Measurements from ENCODE around the gene TIGD6.
"Not testable (repeated sequence)": the region's sequence is repeated elsewhere in the genome, so short reads cannot be mapped to it uniquely, and the experiment has no call there.

The TIGD6 gene

DNA sequence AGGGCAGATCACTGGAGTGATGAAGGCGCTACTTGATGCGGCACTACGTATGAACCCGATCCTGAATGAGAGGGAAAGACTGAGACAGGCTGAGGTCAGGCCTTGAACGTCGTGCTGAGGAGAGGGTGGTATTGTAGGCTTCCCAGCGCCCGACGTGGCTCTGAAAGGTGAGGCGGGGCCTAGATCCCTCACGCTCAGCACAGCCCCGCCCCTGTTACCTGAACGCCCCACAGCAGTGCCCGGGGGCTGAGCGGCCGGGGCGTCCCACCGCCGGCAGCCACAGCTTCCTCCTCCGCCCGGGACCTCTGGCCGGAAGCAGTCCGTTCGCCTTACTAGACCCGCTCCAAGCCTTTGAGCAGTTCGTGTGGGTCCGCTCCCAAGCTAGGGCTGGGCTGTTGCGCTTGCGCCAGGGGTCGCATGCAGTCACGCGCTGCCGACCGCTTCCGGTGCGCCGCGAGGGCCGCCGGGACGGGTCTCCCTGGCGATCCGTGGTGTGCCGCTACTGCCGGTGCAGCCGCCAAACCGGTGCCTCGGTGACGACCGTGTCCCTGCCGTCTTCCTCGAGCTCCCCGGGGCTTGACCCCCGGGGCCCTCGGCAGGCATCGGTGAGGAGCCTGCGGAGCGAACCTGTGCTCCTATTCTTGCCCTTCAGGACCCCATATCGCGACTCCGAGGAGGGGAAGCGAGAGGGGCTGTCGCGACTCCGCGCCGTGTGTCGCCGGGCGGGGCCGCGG, at the start of gene TIGD6, which contains the start of gene HMGXB3:
Gene TIGD6, minus strand, starts transcription at position 399 of the 734 bp plus-strand sequence. CDS start 4,306 bp downstream, outside the sequence.
Gene HMGXB3, plus strand, starts transcription at position 484 of the 734 bp plus-strand sequence. CDS start 4,114 bp downstream, outside the sequence.
- peak; percentile 95 for DNase-seq (ENCODE audit: insufficient read length, low spot score)
- FAIRE-seq: peak; percentile 85

DNA sequence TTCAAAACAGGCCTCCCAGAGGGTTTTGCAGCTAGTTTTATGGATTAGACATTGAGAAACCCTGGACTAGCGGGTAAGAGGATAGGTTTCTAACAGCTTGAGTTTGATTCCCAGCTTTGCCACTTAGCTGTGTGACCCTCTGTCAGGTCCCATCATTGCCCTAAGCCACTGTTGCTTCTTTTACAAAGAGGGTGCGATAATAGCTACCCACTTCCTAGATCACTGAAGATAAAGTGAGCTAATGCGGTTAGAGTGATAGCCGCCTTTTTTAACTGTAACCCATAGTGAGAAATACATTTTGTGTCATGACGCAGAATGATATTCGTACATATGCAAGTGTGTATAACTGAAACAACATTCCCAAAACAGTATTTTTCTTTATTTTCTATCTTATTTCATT, 45.6 kb upstream of the TIGD6 start:
- DNase-seq (ENCODE audit: insufficient read length, low spot score): no peak
- no peak for FAIRE-seq

GRCh38 chr5:150045549-150045948, 45.1 kb upstream of the TIGD6 start:
- no peak for FAIRE-seq
- no peak for DNase-seq (ENCODE audit: insufficient read length, low spot score)

DNA sequence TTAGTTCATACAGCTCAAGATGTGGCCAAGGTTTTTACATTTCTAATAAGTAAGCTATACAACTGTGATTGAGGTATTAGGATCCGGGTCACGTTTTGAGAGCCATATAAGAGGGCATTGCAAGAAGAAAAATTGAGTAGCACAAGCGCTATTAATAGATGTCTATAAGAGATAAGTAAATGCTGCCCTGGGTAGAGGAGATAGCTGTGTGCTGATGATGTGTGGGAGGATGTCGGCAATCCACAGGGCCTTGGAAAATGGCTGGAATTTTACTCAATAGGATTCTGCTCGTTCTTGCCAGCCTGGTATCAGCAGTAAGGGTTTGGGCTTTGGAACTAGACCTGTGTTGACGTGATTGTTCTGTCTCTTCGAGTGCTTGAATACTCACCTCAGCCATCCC, 44.3 kb upstream of the TIGD6 start:
- DNase-seq (ENCODE audit: insufficient read length, low spot score): no peak
- FAIRE-seq: no peak

DNA sequence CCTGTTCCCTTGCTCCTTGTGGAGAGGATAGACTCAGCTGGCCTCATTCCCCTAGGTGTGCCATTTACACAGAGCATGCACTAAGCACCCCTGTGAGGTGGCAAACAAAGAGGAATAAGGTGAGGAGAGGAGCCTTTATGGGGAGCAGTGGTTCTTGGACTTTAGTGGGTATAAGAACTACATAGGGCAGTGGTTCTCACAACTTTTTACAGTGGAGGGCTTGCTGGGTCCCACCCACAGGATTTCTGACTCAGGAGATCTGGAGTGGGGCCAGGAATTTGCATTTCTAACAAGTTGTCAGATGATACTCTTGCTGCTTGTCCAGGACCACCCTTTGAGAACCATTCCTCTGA, 43.9 kb upstream of the TIGD6 start:
- DNase-seq (ENCODE audit: insufficient read length, low spot score) (no peak), FAIRE-seq (peak; percentile 23)

DNA sequence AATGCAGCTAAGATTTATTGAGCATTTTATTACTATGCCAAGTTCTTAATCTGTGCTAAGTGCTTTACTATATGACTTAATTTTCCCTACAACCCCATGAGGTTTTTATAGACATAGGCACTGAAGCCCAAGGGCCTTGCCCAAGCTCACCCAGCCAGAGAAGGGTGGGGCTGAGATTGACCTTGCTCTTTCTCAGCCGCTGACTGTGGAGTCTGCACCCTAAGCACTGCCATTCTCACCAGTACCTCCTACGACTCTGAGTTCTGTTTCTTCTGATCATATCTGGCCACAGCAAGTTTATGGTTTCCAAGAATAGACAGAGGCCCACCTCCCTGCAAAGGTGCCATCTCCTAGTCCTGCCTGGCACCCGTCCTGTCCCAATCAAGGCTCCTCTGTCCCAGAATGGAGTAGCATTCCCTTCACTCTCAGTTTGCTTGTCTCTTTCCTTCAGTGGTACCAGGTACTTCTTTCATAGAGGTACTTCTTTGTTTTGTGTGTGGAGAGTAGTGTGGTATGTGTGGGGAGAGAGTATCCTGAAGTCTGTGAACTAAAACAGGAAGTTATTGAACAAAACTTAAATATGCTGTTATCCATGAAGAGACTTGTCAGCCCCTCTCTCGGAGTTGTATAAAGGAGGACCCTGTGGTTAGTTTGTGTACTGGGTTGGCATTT, 43.3 kb upstream of the TIGD6 start:
- FAIRE-seq (peak; percentile 28), DNase-seq (ENCODE audit: insufficient read length, low spot score) (no peak)

DNA sequence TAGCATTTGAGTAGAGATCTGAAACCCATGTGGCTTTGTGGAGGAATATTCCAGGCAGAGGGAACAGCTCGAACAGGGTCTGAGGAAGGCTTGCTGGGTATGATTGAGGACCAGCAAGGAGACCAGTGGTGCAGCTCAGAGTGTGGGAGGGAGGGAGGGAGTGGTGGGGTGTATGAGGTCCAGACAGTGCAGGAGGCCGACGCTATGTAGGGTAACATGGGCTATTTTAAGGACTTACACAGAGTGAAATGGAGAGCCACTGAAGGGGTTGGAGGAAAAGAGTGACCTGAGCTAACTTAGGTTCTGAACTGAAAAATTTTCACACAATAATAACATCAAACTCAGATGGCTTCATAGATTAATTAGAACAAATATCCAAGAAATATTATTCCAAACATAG, 42.0 kb upstream of the TIGD6 start:
- no peak for FAIRE-seq
- no peak for DNase-seq (ENCODE audit: insufficient read length, low spot score)

DNA sequence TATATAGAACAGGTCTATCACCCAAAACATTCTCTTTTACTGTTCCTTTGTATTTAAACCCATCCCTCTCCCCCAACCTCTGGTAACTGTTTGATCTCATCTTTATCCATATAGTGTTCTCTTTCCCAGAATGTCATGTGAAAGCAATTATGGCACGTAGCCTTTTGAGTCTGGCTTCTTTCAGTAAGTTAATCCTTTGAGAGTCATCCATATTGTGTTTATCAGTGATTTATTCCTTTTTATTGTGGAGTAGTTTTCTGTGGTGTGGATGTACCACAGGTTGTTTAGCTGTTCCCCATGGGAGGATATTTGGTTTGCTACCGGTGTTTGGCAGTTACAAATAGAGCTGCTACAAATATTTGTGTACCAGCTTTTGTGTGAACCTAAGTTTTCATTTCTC, 38.1 kb upstream of the TIGD6 start:
- FAIRE-seq: no peak
- no peak for DNase-seq (ENCODE audit: insufficient read length, low spot score)

DNA sequence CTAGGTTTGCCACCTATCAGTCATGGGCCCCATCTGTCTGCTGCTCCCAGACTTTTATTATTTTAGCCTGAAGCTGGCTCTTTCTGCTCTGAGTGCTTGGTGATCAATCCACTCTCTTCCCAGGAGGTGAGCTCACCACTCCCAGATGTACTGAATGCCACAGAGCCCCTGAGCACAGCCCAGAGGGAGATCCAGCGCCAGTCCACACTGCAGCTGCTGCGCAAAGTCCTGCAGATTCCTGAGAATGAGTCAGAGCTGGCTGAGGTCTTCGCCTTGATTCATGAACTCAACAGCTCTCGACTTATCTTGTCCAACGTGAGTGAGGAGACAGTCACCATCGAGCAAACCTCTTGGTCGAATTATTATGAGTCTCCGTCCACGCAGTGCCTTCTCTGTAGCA, 36.1 kb upstream of the TIGD6 start:
- peak; percentile 95 for DNase-seq (ENCODE audit: insufficient read length, low spot score)
- FAIRE-seq: peak; percentile 90

- FAIRE-seq (no peak), DNase-seq (ENCODE audit: insufficient read length, low spot score) (no peak)
These were observed 34.9 kb upstream of the TIGD6 start for GRCh38 chr5:150035139-150035895.

DNA sequence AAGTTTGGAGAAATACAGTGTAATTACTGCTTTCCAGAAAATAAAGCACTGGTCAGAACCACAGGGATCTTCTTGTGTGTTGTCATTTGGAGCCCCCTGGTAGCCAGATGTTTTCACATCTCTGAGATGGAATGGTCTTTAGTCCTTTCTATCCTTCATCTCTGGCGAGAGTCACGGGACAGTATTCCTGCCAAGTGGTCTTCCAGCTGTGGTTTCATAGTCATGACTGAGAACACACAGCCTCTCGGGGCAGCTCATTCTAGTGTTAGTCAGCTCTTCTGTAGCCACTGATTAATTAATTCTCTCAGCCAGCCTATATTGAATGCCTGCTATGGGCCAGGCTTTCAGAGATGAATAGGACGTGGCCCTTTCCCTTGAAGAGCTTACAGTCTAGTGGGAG, 34.2 kb upstream of the TIGD6 start:
- DNase-seq (ENCODE audit: insufficient read length, low spot score) (no peak), FAIRE-seq (no peak)

- no peak for DNase-seq (ENCODE audit: insufficient read length, low spot score)
- FAIRE-seq: no peak
These were observed 32.9 kb upstream of the TIGD6 start for GRCh38 chr5:150033334-150033733.

GRCh38 chr5:150028047-150028446, 27.6 kb upstream of the TIGD6 start:
- not testable (repeated sequence) for DNase-seq (ENCODE audit: insufficient read length, low spot score); FAIRE-seq

DNA sequence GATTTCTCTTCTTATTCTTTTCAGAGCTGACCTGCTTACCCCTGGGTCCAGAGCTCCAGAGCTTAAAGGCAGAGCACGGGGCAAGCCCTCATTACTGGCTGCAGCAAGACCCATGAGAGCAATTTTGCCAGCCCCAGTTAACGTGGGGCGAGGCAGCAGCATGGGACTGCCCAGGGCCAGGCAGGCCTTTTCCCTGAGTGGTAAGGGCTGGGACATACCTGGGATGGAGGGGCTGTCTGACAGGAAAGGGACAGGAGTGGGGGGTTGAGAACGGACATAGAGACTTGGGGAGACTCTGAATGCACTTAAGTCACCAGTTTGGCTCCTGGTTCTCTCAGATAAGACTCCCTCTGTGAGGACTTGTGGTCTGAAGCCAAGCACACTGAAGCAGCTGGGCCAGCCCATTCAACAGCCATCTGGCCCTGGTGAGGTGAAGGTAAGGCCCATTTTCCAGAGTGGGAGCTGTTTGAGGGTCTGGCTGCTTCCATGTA, 26.3 kb upstream of the TIGD6 start:
- FAIRE-seq (no peak), DNase-seq (ENCODE audit: insufficient read length, low spot score) (no peak)

GRCh38 chr5:150024346-150024984, 24.0 kb upstream of the TIGD6 start:
- no peak for DNase-seq (ENCODE audit: insufficient read length, low spot score)
- no peak for FAIRE-seq

DNA sequence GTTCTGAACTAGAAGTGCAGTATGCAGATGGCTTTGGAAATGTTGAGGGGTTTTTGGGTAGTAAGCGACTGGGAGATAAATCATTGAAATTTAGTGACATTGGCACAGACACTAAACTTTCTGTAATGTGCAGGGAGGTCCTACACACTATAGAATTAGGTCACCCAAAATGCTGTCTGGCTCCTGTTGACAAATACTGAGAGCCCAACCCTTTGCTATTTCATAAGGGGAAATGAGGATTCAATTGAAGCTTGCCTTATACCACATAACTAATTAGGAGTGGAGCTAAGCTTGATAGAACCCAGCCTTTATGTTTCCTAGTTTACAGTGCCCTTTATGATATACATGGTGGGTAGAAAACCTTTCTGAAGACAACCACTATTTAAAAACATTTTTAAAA, 22.7 kb upstream of the TIGD6 start:
- no peak for FAIRE-seq
- no peak for DNase-seq (ENCODE audit: insufficient read length, low spot score)

DNA sequence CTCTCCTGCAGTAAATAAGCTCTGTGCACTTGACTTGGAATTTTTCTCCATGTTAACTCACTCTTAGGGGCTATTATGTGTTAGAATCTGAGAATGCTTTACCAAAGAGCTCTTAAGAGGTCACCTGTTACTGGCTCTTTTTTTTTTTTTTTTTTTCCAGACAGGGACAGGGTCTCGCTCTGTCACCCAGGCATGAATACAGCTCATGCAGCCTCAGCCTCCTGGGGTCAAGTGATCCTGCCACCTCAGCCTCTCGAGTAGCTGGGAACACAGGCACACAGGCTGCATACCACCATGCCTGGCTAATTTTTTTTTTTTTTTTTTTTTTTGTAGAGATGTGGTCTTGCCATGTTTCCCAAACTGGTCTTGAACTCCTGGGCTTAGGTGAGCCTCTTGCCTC, 22.2 kb upstream of the TIGD6 start:
- DNase-seq (ENCODE audit: insufficient read length, low spot score) (no peak), FAIRE-seq (no peak)

DNA sequence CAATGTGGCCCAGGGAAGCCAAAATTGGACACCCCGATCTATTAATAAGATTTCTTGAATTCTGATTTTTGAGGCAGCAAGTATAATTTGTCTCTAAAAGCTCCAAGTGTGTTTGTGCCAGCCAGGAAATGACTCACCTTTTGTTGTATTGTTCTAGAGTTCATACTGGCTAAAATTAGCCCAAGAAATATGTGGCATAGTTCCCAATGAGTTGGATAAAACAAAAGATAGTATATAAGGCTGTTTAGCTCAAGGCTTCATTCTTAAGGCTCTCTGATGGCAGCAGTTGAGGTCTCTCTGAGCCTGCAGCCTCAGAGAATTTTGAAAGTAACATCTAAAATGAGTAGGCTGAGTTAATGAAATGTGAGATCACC, 21.7 kb upstream of the TIGD6 start:
- peak; percentile 42 for DNase-seq (ENCODE audit: insufficient read length, low spot score)
- FAIRE-seq: no peak

DNA sequence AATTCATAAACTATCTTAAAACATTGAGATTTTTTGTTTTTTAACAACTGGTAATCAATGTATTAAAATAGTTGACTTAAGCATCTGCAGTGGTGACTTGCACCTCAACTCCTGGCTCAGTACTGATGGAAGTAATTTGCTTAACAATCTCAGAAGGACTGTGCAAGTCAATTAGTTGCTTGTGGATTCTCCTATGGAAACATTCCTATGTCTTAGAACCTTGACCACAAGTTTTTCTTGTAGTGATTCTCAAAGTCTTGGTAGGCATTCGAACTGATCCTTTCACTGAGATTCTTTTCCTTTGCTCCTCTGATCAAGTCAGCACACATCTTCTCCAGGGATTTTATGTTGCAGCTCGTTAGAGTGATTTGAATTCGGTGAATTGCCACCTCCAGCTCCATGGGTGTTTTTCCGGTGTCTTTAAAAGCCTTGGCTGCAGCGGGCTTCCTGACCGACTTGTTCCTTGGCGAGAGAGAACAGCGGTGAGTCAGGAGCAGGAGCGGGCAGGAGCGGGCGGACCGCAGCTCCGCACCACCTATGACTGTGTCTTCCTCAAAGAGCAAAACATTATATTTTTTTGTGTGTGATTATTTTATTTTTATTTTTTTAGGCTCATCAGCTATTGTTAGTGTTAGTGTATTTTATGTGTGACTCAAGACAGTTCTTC, 21.2 kb upstream of the TIGD6 start:
- FAIRE-seq (no peak), DNase-seq (ENCODE audit: insufficient read length, low spot score) (no peak)

DNA sequence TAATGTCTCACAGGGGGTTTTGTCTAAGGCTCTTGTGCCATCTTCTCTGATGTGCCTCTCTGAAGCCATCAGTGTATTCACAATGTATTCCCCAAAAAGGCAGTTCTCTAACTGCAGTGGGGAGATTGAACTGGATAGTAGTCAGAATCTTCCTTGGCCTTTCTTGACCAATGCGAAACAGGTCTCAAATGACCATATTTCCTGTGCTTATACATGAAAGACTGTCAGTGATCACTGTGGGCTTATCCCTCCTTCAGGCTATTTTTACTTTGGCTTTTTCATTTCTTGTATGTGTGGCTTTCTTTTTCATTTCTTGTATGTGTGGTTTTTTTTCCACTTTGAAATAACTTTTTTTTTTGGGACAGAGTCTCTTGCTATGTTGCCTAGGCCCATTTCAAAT, 19.8 kb upstream of the TIGD6 start:
- no peak for DNase-seq (ENCODE audit: insufficient read length, low spot score)
- no peak for FAIRE-seq

Data from HTR-8/SVneo (cell line).